ENCODE data around the gene GET3. TPM values are rescaled to one million over a fixed set of nuclear protein-coding genes. Genes with fewer than 3 reads are reported as not detected.

Gene GET3
- total and polyA plus RNA-seq, 2 of the 13 experiments (the other 11 are each of a cell fraction or from before 2014, with no cell fraction given), result 57.7 to 59.4 TPM

DNA sequence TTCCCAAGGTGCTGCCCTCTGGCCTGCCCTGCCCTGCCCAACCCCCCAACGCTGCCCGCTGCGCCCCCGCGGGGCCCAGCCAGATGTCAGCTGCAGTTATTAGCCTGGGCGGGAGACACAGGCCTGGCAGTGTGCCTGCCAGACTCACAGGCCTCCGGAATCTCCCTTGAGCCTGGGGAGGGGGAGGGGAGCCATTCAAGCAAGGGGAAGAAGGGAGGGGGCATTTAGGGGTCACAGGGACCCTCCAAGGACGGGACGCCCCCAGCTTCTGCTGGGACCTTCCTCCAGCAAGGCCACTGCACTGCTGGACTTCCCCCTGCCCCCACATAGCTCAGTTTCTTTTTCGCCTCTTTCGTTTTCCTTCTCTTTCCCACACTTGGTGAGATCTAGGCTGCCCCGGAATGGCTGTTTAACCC is 51.4 kb downstream of the GET3 start:
- no peak for ATAC-seq
- no peak for FAIRE-seq
- in situ Hi-C loops (cut with HindIII; ENCODE audit: extremely low pct_ligation_motif_present, low pct_unique_long_range_greater_than_20kb), result no loop called here
- WGBS (ENCODE audit: low lambda C conversion rate), result 2% methylated on average over 11 of the region's 12 CpGs
- H3K9ac ChIP-seq (ENCODE audit: insufficient read depth, low read depth, low read length), result peak overlapping the region; percentile 89
- TSS peak; percentile 52 for BruUV-seq (replicated peaks)
- intact Hi-C loops (cut with micrococcal nuclease; ENCODE audit: unreplicated experiment), result no loop called here
- CTCF ChIA-PET (ENCODE audit: low intra/inter-chr PET ratio, low total read pairs), result interaction anchor here (1.4 kb wide), 1 partner anchor 10 kb away, joined by 4 read pairs; no protein-coding TSS in a partner anchor
- H3K4me3 ChIP-seq (replicated peaks in 1 of 3; ENCODE audit: insufficient read depth in 1 of 3, low read depth in 2 of 3, low read length in 3 of 3), result peak overlapping the region; percentile 39 to 87 (median 47)
- H3K79me2 ChIP-seq (ENCODE audit: insufficient read depth, low read length), result peaks cover 8% of the 10 kb centered on the region
- no peak overlapping the region for H2AFZ ChIP-seq (ENCODE audit: low read length)
- H3K9me3 ChIP-seq (ENCODE audit: low read length), result no peaks in the 10 kb centered on the region
- peak; percentile 41 for DNase-seq (ENCODE audit: low spot score)
- H3K27me3 ChIP-seq (ENCODE audit: control insufficient read depth in 1 of 2, insufficient read depth in 2 of 2, low read length in 2 of 2), result no peaks in the 10 kb centered on the region; a peak in 2 of 5 replicates
- H3K27ac ChIP-seq (ENCODE audit: extremely low read length, insufficient read depth, low read length), result peak overlapping the region; percentile 59
- H4K20me1 ChIP-seq (ENCODE audit: insufficient read depth, low read length), result no peaks in the 10 kb centered on the region
- no peaks in the 10 kb centered on the region for H3K36me3 ChIP-seq (replicated peaks in 1 of 2; ENCODE audit: control insufficient read depth in 1 of 2, insufficient read depth in 2 of 2, low read length in 2 of 2)
- peak overlapping the region; percentile 99 for H3K4me2 ChIP-seq (ENCODE audit: low read depth, low read length)
- POLR2A ChIA-PET, result interaction anchor here (1.4 to 1.9 kb wide), 3 partner anchors 11 to 65 kb away, joined by 4 to 21 read pairs (median 8); partner anchors contain the start of genes GET3 and TNPO2
- H3K4me1 ChIP-seq (ENCODE audit: insufficient read depth, low read length), result peaks cover 66% of the 10 kb centered on the region
- no peak for TF ChIP-seq JUNB (CRISPR knock-in tag; IDR thresholded peaks at IDR 0.05; ENCODE audit: borderline replicate concordance)
- TF ChIP-seq, protein P1, sequence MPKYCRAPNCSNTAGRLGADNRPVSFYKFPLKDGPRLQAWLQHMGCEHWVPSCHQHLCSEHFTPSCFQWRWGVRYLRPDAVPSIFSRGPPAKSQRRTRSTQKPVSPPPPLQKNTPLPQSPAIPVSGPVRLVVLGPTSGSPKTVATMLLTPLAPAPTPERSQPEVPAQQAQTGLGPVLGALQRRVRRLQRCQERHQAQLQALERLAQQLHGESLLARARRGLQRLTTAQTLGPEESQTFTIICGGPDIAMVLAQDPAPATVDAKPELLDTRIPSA (CRISPR knock-in tag; IDR thresholded peaks at IDR 0.05; ENCODE audit: borderline replicate concordance), result no peak
- TF ChIP-seq ZFY (CRISPR knock-in tag; IDR thresholded peaks at IDR 0.05), result peak; percentile 39; the same call in 1 of the 2 replicates
- TF ChIP-seq NAIF1 (CRISPR knock-in tag; IDR thresholded peaks at IDR 0.05; ENCODE audit: borderline replicate concordance), result 0 out of 2 replicates have a peak, but pooled peaks have one; percentile 33
- no peak for TF ChIP-seq SP2 (CRISPR knock-in tag; IDR thresholded peaks at IDR 0.05)
- TF ChIP-seq, protein P2, sequence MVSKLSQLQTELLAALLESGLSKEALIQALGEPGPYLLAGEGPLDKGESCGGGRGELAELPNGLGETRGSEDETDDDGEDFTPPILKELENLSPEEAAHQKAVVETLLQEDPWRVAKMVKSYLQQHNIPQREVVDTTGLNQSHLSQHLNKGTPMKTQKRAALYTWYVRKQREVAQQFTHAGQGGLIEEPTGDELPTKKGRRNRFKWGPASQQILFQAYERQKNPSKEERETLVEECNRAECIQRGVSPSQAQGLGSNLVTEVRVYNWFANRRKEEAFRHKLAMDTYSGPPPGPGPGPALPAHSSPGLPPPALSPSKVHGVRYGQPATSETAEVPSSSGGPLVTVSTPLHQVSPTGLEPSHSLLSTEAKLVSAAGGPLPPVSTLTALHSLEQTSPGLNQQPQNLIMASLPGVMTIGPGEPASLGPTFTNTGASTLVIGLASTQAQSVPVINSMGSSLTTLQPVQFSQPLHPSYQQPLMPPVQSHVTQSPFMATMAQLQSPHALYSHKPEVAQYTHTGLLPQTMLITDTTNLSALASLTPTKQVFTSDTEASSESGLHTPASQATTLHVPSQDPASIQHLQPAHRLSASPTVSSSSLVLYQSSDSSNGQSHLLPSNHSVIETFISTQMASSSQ (IDR thresholded peaks at IDR 0.05; ENCODE audit: low read depth), result no peak
- TF ChIP-seq, protein P2 (CRISPR knock-in tag; IDR thresholded peaks at IDR 0.05; ENCODE audit: borderline replicate concordance), result no peak
- TF ChIP-seq, protein P3, sequence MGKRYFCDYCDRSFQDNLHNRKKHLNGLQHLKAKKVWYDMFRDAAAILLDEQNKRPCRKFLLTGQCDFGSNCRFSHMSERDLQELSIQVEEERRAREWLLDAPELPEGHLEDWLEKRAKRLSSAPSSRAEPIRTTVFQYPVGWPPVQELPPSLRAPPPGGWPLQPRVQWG (CRISPR knock-in tag; IDR thresholded peaks at IDR 0.05; ENCODE audit: borderline replicate concordance, low read depth), result no peak
- no peak for TF ChIP-seq SOX6 (IDR thresholded peaks at IDR 0.05)
- TF ChIP-seq SOX6 (CRISPR knock-in tag; IDR thresholded peaks at IDR 0.05), result no peak
- TF ChIP-seq, protein P4, sequence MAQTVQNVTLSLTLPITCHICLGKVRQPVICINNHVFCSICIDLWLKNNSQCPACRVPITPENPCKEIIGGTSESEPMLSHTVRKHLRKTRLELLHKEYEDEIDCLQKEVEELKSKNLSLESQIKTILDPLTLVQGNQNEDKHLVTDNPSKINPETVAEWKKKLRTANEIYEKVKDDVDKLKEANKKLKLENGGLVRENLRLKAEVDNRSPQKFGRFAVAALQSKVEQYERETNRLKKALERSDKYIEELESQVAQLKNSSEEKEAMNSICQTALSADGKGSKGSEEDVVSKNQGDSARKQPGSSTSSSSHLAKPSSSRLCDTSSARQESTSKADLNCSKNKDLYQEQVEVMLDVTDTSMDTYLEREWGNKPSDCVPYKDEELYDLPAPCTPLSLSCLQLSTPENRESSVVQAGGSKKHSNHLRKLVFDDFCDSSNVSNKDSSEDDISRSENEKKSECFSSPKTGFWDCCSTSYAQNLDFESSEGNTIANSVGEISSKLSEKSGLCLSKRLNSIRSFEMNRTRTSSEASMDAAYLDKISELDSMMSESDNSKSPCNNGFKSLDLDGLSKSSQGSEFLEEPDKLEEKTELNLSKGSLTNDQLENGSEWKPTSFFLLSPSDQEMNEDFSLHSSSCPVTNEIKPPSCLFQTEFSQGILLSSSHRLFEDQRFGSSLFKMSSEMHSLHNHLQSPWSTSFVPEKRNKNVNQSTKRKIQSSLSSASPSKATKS (CRISPR knock-in tag; IDR thresholded peaks at IDR 0.05), result no peak
- peak in 1 of 2 experiments; percentile 26; a peak in 1 of 4 replicates for TF ChIP-seq EP300 (IDR thresholded peaks at IDR 0.05; ENCODE audit: low read depth in 2 of 2, low read length in 2 of 2)
- TF ChIP-seq EP300 (CRISPR knock-in tag; IDR thresholded peaks at IDR 0.05; ENCODE audit: borderline replicate concordance), result no peak
- TF ChIP-seq, protein P5, sequence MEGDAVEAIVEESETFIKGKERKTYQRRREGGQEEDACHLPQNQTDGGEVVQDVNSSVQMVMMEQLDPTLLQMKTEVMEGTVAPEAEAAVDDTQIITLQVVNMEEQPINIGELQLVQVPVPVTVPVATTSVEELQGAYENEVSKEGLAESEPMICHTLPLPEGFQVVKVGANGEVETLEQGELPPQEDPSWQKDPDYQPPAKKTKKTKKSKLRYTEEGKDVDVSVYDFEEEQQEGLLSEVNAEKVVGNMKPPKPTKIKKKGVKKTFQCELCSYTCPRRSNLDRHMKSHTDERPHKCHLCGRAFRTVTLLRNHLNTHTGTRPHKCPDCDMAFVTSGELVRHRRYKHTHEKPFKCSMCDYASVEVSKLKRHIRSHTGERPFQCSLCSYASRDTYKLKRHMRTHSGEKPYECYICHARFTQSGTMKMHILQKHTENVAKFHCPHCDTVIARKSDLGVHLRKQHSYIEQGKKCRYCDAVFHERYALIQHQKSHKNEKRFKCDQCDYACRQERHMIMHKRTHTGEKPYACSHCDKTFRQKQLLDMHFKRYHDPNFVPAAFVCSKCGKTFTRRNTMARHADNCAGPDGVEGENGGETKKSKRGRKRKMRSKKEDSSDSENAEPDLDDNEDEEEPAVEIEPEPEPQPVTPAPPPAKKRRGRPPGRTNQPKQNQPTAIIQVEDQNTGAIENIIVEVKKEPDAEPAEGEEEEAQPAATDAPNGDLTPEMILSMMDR (CRISPR knock-in tag; IDR thresholded peaks at IDR 0.05), result peak; percentile 41; the same call in 1 of the 2 replicates
- no peak for TF ChIP-seq FOXK1 (CRISPR knock-in tag; IDR thresholded peaks at IDR 0.05; ENCODE audit: borderline replicate concordance, low read depth)

Data from HepG2 (cell line).